ENCODE data around the gene UBE3A. TPM values are rescaled to one million over a fixed set of nuclear protein-coding genes. Genes with fewer than 3 reads are reported as not detected.

Gene UBE3A
- total RNA-seq, 1 donor from 2014 or later = 88.0 TPM

DNA sequence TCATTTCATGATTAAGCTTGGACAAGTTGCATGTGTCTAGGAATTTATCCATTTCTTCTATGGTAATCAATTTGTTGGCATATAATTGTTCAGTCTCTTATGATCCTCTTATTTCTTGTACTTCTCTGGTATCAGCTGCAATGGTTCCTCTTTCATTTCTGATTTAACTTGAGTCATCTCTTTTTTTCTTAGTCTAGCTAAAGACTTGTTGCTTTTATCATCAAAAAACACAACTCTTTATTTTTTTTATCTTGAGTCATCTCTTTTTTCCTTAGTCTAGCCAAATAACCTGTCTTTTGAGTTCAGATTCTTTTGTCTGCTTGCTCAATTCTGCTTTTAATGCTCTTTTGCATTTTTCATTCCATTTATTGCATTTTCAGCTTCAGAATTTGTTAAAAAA lies 37.3 kb downstream of the UBE3A start:
- Mint-ChIP-seq H3K9me3 (ENCODE audit: unreplicated experiment) (peaks cover 15% of the 10 kb centered on the region), H3K27me3 (ENCODE audit: unreplicated experiment) (no peaks in the 10 kb centered on the region), H3K36me3 (ENCODE audit: unreplicated experiment) (peaks cover 50% of the 10 kb centered on the region), H3K4me1 (ENCODE audit: unreplicated experiment) (peaks cover 24% of the 10 kb centered on the region), H3K27ac (ENCODE audit: unreplicated experiment) (peak overlapping the region; percentile 10), H3K4me3 (ENCODE audit: unreplicated experiment) (no peak overlapping the region)
- no peak for DNase-seq (ENCODE audit: extremely low spot score, unreplicated experiment)
- TF ChIP-seq, protein P1, sequence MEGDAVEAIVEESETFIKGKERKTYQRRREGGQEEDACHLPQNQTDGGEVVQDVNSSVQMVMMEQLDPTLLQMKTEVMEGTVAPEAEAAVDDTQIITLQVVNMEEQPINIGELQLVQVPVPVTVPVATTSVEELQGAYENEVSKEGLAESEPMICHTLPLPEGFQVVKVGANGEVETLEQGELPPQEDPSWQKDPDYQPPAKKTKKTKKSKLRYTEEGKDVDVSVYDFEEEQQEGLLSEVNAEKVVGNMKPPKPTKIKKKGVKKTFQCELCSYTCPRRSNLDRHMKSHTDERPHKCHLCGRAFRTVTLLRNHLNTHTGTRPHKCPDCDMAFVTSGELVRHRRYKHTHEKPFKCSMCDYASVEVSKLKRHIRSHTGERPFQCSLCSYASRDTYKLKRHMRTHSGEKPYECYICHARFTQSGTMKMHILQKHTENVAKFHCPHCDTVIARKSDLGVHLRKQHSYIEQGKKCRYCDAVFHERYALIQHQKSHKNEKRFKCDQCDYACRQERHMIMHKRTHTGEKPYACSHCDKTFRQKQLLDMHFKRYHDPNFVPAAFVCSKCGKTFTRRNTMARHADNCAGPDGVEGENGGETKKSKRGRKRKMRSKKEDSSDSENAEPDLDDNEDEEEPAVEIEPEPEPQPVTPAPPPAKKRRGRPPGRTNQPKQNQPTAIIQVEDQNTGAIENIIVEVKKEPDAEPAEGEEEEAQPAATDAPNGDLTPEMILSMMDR (IDR thresholded peaks at IDR 0.05) = no peak

DNA sequence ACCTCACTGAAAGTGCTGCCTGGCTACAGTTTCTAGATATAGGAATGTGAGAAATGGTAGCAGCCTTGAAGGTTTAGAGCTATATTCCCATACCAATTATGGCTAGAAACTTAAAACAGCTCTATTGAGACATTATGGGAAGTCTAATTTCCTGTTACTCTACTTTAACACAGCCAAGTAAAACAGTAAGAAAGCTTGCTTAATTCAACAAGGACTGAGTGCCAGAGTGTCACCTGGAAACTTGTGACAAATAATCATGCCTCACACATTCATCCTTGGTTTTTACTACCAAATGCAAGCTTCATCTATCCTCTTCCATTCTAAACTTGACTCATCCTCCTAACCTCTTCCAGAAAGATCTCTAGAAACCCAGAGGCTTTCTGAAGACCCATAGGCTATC lies 41.7 kb downstream of the UBE3A start:
- H3K27me3 Mint-ChIP-seq (ENCODE audit: unreplicated experiment) = no peaks in the 10 kb centered on the region
- H3K9me3 Mint-ChIP-seq (ENCODE audit: unreplicated experiment) = peaks cover 15% of the 10 kb centered on the region
- peaks cover 24% of the 10 kb centered on the region for H3K4me1 Mint-ChIP-seq (ENCODE audit: unreplicated experiment)
- no peak overlapping the region for H3K4me3 Mint-ChIP-seq (ENCODE audit: unreplicated experiment)
- no peak overlapping the region for H3K27ac Mint-ChIP-seq (ENCODE audit: unreplicated experiment)
- DNase-seq (ENCODE audit: extremely low spot score, unreplicated experiment) = no peak
- TF ChIP-seq, protein P1 (IDR thresholded peaks at IDR 0.05) = no peak
- peaks cover 33% of the 10 kb centered on the region for H3K36me3 Mint-ChIP-seq (ENCODE audit: unreplicated experiment)

DNA sequence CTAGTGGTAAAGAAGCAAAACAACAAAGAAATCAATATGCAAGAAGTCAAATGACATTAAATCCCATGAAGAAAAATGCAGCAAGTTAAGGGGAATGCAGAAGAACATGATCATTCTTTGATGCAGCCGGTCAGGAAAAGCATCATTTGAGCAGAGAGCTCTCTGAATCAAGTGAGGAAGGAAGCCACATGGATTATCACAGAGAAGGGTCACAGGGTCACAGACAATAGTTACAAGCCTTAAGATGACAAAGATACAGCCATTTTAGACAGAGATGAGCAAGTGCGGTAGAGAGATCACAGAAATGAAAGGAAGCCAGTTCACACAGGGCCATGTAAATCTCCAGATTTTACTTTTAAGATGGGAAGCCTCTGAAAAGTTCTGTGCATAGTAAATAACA lies 43.9 kb downstream of the UBE3A start:
- TF ChIP-seq, protein P1 (IDR thresholded peaks at IDR 0.05) = no peak
- no peaks in the 10 kb centered on the region for H3K9me3 Mint-ChIP-seq (ENCODE audit: unreplicated experiment)
- no peaks in the 10 kb centered on the region for H3K27me3 Mint-ChIP-seq (ENCODE audit: unreplicated experiment)
- peaks cover 19% of the 10 kb centered on the region for H3K4me1 Mint-ChIP-seq (ENCODE audit: unreplicated experiment)
- H3K36me3 Mint-ChIP-seq (ENCODE audit: unreplicated experiment) = peaks cover 23% of the 10 kb centered on the region
- DNase-seq (ENCODE audit: extremely low spot score, unreplicated experiment) = no peak
- no peak overlapping the region for H3K4me3 Mint-ChIP-seq (ENCODE audit: unreplicated experiment)
- no peak overlapping the region for H3K27ac Mint-ChIP-seq (ENCODE audit: unreplicated experiment)

DNA sequence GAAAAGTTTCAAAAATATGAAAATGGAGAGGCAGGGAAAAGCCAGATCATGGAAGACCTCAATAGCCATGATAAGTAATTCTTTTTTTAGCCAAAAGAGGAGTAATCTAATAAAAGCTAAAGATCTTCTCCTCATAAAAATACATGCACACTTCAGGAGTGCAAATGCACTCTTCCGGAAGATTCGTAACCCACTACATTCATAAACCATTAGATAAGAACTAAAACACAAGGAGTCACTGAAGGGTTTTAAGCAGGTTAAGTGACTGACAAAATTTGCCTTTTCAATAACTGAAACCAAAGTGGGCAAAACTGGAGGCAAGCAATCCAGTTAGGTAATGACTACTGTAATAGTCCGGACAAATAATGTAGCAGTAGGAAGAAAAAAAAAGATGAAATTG lies 46.0 kb downstream of the UBE3A start:
- Mint-ChIP-seq H3K4me1 (ENCODE audit: unreplicated experiment) (peaks cover 17% of the 10 kb centered on the region), H3K9me3 (ENCODE audit: unreplicated experiment) (peaks cover 3% of the 10 kb centered on the region), H3K36me3 (ENCODE audit: unreplicated experiment) (peaks cover 24% of the 10 kb centered on the region), H3K27me3 (ENCODE audit: unreplicated experiment) (no peaks in the 10 kb centered on the region), H3K4me3 (ENCODE audit: unreplicated experiment) (no peak overlapping the region), H3K27ac (ENCODE audit: unreplicated experiment) (no peak overlapping the region)
- TF ChIP-seq, protein P1 (IDR thresholded peaks at IDR 0.05) = no peak
- no peak for DNase-seq (ENCODE audit: extremely low spot score, unreplicated experiment)

DNA sequence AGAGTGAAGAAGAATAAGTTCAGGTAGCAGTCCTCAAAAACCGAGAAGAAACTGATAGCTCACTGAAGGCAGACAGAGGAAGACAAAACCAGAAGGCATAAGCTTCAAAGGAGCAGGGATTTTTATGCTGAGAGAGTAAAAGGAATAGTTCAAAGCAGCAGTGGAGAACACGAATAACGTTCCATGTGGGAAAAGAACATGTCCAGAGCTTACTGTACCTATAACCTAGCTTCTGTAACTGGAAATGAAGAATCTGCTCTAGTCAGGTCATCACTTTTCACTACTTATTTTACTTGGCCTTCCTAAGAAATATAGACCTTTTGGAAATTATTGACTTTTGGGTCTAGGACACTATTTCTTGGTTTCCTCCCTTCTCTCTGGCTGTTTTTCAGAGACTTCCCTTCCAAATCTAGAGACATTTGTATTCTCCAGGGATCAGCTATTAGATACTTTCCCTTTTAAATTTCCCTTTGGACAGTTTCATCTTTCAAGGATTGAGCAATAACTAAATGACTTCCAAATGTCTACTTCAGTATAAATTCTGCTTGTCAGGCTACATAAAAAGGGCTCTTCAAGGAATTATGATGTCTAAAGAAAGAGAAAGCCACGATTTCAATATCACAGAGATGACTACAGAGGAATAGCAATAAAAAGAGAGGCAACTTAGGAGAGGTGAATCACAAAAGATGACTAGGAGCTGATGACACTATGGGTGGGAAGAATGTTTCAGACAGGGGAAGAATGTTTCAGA lies 46.7 kb downstream of the UBE3A start:
- H3K9me3 Mint-ChIP-seq (ENCODE audit: unreplicated experiment) = peaks cover 4% of the 10 kb centered on the region
- TF ChIP-seq, protein P1 (IDR thresholded peaks at IDR 0.05) = no peak
- no peak overlapping the region for H3K4me3 Mint-ChIP-seq (ENCODE audit: unreplicated experiment)
- no peak for DNase-seq (ENCODE audit: extremely low spot score, unreplicated experiment)
- H3K36me3 Mint-ChIP-seq (ENCODE audit: unreplicated experiment) = peaks cover 26% of the 10 kb centered on the region
- peaks cover 11% of the 10 kb centered on the region for H3K4me1 Mint-ChIP-seq (ENCODE audit: unreplicated experiment)
- H3K27me3 Mint-ChIP-seq (ENCODE audit: unreplicated experiment) = no peaks in the 10 kb centered on the region
- no peak overlapping the region for H3K27ac Mint-ChIP-seq (ENCODE audit: unreplicated experiment)
